Medulla oblongata (tissue), 1 donor: ENCODE measurements around the gene CHRNE.
"Not testable (repeated sequence)": the region's sequence is repeated elsewhere in the genome, so short reads cannot be mapped to it uniquely, and the experiment has no call there.

Source experiments
- DNase-seq: peaks from one replicate; pipeline ENCODE4 v3.0.0-alpha.2; 2015; ENCODE audit errors: extremely low spot score

CHRNE gene

GRCh38 chr17:4906642-4907041 lies 3.7 kb upstream of the CHRNE start:
- DNase-seq = not testable (repeated sequence)

GRCh38 chr17:4902540-4902939 lies 358 bp downstream of the CHRNE start:
- no peak for DNase-seq

- DNase-seq = peak; percentile 62
These were observed 1.1 kb downstream of the CHRNE start for GRCh38 chr17:4901648-4902344.

- no peak for DNase-seq
These were observed 1.7 kb downstream of the CHRNE start for GRCh38 chr17:4901108-4901647.

GRCh38 chr17:4900231-4901107 lies 2.4 kb downstream of the CHRNE start:
- no peak for DNase-seq

- peak; percentile 47 for DNase-seq
These were observed 3.3 kb downstream of the CHRNE start, which contains the start of gene C17orf107 for GRCh38 chr17:4899341-4900230. Gene C17orf107, plus strand, starts transcription at chr17:4899536. Its CDS starts 227 bp downstream, at chr17:4899763.

- no peak for DNase-seq
These were observed 4.0 kb downstream of the CHRNE start for GRCh38 chr17:4898927-4899326.

GRCh38 chr17:4898351-4898750 lies 4.5 kb downstream of the CHRNE start:
- no peak for DNase-seq

GRCh38 chr17:4897785-4898184 lies 5.1 kb downstream of the CHRNE start:
- no peak for DNase-seq

GRCh38 chr17:4897198-4897687 lies 5.7 kb downstream of the CHRNE start:
- no peak for DNase-seq

GRCh38 chr17:4896332-4897197 lies 6.3 kb downstream of the CHRNE start:
- no peak for DNase-seq

- no peak for DNase-seq
These were observed 7.1 kb downstream of the CHRNE start for GRCh38 chr17:4895657-4896331.

- no peak for DNase-seq
These were observed 7.8 kb downstream of the CHRNE start for GRCh38 chr17:4895121-4895520.

GRCh38 chr17:4893721-4894560 lies 9.0 kb downstream of the CHRNE start:
- no peak for DNase-seq

GRCh38 chr17:4893272-4893671 lies 9.6 kb downstream of the CHRNE start:
- DNase-seq = no peak

GRCh38 chr17:4892499-4893221 lies 10.2 kb downstream of the CHRNE start:
- no peak for DNase-seq

- DNase-seq = no peak
These were observed 11.2 kb downstream of the CHRNE start for GRCh38 chr17:4891411-4892410.
